GM13976 (cell line): ENCODE data around the gene DRAM2.

Experiments
- DNase-seq: peaks from one replicate; pipeline ENCODE4 v3.0.0; 2012; ENCODE audit warnings: low spot score
- in situ Hi-C: fragments of 300-500 bp; cut with MboI; formaldehyde crosslinking; loops from one replicate; pipeline ENCODE4 v1.12.0; 2022; ENCODE audit warnings: low sequenced_read_pairs, mixed read lengths, inconsistent platforms; ENCODE audit not compliant: unreplicated experiment
- TF ChIP-seq, protein P1 (sequence below): IDR thresholded peaks from 2 replicates; pipeline ENCODE4 v1.5.1; 2012; ENCODE audit warnings: borderline replicate concordance, mild to moderate bottlenecking; ENCODE audit not compliant: insufficient read depth; ENCODE audit errors: extremely low read depth, missing control alignments, control extremely low read depth

Gene DRAM2

DNA sequence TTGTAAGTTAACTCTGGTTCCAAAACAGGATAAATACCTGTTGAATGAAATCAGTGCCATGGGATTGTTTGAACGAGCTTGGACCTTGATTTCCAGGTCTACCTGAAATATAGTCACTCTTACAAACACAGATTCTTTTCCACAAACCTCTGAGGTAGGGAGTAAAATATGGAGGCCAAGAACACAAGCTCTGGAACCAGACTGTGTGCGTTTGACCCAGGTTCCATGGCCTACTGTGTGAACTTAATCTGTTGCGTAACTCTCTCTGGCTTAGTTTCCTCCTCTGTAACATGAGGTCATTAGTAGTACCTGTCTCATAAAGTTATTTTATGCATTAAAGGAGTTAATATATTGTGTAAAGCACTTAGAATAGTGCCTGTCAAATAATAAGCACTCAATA lies 35.5 kb upstream of the DRAM2 start:
- DNase-seq: no peak
- in situ Hi-C loops: no loop called here
- TF ChIP-seq, protein P1, sequence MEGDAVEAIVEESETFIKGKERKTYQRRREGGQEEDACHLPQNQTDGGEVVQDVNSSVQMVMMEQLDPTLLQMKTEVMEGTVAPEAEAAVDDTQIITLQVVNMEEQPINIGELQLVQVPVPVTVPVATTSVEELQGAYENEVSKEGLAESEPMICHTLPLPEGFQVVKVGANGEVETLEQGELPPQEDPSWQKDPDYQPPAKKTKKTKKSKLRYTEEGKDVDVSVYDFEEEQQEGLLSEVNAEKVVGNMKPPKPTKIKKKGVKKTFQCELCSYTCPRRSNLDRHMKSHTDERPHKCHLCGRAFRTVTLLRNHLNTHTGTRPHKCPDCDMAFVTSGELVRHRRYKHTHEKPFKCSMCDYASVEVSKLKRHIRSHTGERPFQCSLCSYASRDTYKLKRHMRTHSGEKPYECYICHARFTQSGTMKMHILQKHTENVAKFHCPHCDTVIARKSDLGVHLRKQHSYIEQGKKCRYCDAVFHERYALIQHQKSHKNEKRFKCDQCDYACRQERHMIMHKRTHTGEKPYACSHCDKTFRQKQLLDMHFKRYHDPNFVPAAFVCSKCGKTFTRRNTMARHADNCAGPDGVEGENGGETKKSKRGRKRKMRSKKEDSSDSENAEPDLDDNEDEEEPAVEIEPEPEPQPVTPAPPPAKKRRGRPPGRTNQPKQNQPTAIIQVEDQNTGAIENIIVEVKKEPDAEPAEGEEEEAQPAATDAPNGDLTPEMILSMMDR: no peak

DNA sequence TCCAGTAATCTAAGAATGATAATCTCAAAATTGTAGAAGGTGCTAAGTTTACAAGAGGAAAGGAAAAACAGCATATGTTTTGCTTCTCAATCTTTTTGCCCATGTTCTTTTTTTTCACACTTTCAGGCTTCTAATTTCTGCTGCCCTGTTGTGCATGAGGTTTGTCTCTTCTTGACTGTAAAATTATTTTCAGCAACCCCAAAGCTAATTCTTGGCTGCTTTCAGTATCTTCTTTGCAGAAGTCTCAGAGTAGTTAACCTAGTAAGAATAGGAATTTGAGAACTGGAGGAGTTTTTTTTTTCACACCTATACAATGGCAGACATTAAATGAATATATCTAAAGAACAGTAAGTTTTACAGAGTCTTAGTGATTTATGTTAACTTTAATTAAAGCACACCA lies 34.2 kb upstream of the DRAM2 start:
- DNase-seq: no peak
- TF ChIP-seq, protein P1: no peak
- in situ Hi-C loops: no loop called here

GRCh38 chr1:111172463-111172862 lies 32.6 kb upstream of the DRAM2 start:
- TF ChIP-seq, protein P1: no peak
- in situ Hi-C loops: no loop called here
- DNase-seq: no peak

- in situ Hi-C loops: no loop called here
- no peak for DNase-seq
- TF ChIP-seq, protein P1: no peak
Measured at GRCh38 chr1:111164151-111164550, 24.3 kb upstream of the DRAM2 start.

DNA sequence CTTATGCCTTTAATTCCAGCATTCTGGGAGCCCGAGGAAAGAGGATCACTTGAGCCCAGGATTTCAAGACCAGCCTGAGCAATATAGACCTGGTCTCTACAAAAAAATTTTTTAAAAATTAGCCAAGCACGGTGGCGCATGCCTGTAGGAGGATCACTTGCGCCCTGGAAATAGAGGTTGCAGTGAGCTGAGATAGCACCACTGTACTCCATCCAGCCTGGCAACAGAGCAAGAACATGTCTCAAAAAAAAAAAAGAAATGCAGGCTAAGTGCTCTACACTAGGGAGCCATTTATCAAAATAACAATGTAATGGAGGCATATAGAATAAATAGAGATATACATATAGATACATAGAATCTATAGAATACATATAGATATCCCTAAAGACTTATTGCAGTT lies 23.5 kb upstream of the DRAM2 start:
- TF ChIP-seq, protein P1: no peak
- in situ Hi-C loops: no loop called here

DNA sequence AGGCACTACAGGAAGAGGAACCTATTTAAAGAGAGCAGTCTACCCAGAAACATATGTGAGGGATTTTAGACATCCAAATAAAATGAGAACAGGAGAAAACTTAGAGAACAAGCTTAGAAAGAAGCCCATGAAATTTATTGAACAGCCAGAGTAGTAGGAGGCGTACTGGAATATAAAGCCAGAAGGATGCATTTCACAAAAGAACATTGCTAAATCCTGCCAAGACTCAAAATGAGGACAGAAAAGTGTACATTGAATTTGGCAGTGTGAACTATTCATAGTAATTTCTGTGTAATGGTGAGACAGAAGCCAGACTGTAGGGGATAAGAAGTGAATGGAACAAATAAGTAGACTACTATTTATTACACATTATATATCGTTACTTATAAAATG lies 22.6 kb upstream of the DRAM2 start:
- no peak for DNase-seq
- TF ChIP-seq, protein P1: no peak
- in situ Hi-C loops: no loop called here

More for the DNA sequence above, 23.5 kb upstream of the DRAM2 start:
- no peak for DNase-seq
